NOMO-1 (cell line): ENCODE measurements around the gene ARFGAP3.

Experiments used
- DNase-seq, 2 experiments: peaks; one replicate each; lab custom pipeline; 2025; ENCODE audit not compliant: unreplicated experiment in 2 of 2; lab: John Stamatoyannopoulos, UW

Gene ARFGAP3

GRCh38 chr22:42825796-42826195, 31.3 kb downstream of the ARFGAP3 start:
- DNase-seq, result no peak

- no peak for DNase-seq
Observed at GRCh38 chr22:42821386-42821785, 35.7 kb downstream of the ARFGAP3 start.

DNA sequence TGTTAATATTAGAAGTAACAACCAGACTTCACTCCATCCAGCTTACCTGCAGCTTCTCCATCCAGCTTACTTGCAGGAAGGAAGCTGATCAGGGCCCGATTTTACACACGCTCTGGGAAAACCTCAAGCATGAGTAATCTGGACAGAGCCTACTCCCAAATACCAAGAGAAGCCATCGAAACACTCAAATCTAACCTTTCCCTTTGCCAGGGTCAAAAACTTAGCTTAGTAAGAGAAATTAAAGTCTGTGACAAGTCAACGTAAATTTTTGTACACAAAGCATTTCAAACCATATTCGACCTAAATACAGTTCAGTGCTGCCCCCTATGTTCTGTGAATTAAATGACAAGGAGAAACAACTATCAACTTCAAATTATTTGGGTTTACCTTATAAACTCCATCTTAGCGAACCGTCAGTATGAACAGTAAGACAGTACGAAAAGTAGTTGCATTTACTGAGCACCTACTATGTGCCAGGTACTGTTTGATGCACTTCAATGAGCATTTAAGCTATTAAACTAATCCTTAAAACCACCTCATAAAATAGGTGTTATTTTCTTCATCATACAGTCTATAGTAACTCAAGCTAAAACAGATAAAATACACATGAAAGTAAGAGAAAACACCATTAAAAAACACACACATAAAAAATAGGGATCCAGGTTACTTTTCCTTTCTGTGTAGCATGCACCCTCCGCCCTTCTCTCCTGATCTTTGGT, 36.9 kb downstream of the ARFGAP3 start:
- DNase-seq, result peak in 1 of 2 experiments; percentile 30

DNA sequence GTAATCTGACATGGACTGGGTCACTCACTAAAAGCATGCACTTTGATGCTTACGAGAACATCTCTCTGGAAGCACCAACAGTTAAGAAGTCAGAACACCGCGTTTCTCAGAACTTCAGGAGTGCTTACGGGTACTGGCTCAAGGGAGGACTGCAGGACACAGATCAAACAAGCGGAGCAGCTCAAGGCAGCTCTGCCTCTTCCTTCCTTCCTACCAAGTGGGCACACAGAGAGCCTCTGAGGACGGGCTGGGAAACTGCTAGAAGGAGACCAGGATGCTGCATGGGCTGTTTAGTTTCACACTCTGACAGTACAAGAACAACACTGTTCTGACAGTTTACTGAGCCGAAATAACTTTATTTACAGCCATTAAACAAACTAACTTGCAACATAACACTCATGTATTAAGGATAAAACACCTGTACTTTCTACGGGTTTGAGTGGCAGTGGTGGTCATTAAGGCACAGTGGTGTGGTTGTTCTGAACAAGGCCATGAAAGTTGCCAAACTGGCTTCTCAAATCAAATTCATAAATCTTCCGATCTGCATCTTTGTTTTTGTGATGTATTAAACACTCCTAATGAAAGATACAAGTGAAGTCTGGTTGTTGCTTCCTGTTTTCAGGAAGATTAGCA, 37.5 kb downstream of the ARFGAP3 start:
- no peak for DNase-seq

GRCh38 chr22:42817556-42817955, 39.5 kb downstream of the ARFGAP3 start:
- no peak for DNase-seq

GRCh38 chr22:42816336-42816735, 40.7 kb downstream of the ARFGAP3 start:
- no peak for DNase-seq

DNA sequence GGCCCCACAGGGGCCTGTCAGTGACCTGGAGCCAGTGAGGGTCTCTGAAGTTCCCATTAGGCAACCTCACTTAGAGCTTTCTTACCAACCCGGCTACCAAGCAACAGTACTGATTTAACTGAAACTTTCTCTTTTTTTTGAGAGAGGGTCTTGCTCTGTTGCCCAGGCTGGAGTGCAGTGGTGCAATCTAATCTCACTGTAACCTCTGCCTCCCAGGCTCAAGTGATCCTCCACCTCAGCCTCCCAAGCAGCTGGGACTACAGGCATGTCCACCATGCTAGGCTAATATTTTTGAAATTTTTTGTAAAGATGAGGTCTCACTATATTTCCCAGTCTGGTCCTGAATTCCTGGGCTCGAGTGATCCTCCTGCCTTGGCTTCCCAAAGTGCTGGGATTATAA, 42.5 kb downstream of the ARFGAP3 start:
- no peak for DNase-seq

- no peak for DNase-seq
Observed at GRCh38 chr22:42814215-42814614, 42.9 kb downstream of the ARFGAP3 start.

DNA sequence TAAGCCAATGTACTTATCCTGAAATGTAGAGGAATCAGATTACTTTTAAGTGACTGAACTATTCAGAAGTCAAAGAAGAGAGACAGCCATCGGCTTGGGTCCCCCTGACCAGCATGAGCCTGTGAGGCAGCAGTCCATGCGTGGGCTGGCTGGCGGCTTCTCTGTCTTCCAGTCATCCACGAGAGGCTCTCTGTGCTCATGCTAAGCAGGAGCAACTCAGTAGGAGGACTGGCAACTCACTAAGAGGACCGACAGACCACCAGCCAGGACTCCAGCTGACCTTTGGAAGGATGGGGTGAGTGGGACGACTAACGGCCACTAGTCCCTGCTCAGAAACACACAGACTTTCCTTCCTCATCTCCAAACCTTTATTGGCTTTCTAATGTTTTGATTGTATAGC, 43.6 kb downstream of the ARFGAP3 start:
- no peak for DNase-seq

DNA sequence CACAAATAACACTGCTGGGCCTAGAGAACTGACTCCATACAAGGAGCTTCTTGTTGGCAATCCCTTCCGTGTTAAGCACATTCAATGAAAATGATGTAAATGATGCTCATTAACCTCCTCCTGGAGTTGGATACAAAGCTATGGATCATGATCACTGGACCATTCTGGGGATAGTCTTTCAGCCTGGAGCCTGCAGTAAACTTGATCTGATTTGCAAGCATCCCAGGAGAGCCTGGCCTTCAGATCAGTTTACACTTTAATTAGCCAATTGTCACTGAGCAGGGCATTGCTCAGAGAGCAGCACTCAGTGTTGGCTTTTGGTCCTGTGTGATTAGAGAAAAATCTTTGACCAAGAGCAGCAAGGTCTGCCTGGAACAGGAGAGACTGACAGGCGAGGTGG, 45.6 kb downstream of the ARFGAP3 start:
- no peak for DNase-seq

- no peak for DNase-seq
Observed at GRCh38 chr22:42808521-42808920, 48.6 kb downstream of the ARFGAP3 start.

DNA sequence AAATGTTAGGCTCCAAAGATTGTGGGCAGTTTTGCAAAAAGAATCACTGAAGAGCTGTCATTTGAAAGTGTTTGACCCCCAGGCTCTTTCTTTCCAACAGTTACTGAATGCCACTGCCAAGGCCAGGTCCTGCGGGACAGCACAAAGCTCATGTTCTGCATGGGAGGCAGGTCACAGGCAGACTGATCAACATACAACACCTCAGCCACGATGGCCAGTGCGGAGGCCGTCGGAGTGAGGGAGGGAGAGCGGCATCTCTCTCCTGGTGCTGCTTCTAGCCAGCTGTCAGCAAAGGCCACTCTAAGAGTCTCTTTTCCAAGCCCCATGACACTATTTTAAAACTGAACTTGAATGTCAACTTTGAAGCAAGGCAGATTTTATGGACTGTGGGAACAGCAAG, 49.9 kb downstream of the ARFGAP3 start:
- DNase-seq, result no peak

DNA sequence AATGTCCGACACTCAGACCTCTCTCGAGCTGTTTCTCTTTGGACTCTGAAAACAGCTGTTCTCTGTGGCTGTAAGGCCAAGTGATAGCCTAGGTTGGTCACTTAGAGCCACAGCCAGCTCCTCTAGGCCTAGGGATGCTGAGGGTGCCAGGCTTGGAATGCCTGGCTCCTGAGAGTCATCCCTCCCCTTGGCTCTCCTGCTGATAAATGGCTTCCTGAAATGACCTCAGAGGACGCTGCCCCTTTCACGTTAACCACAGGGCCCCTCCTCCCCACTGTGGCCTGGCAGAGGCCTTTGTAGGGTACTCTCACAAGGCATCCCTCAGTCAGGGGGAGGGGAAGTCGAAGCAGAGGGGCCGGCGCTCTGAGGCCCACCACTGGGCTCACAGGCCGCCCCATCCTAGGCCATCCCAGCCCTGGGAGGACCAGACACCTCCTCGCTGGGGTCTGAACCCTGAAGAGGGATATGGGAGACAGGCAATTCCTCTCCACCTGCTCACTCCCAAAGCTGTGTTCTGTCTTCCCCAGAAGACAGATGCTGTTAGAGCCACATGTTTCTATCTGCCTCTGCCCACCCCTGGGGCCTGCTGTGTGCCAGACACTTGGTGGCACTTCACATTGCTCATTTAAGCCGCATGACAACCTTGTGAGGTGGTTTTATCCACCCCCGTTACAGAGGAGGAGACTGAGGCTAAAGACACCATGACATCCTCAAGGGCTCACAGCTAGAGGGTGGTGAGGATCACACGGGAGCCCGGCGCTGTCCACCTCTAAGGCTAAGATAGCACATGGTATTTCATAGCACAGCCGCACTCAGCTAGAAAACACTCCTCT, 50.9 kb downstream of the ARFGAP3 start:
- no peak for DNase-seq

DNA sequence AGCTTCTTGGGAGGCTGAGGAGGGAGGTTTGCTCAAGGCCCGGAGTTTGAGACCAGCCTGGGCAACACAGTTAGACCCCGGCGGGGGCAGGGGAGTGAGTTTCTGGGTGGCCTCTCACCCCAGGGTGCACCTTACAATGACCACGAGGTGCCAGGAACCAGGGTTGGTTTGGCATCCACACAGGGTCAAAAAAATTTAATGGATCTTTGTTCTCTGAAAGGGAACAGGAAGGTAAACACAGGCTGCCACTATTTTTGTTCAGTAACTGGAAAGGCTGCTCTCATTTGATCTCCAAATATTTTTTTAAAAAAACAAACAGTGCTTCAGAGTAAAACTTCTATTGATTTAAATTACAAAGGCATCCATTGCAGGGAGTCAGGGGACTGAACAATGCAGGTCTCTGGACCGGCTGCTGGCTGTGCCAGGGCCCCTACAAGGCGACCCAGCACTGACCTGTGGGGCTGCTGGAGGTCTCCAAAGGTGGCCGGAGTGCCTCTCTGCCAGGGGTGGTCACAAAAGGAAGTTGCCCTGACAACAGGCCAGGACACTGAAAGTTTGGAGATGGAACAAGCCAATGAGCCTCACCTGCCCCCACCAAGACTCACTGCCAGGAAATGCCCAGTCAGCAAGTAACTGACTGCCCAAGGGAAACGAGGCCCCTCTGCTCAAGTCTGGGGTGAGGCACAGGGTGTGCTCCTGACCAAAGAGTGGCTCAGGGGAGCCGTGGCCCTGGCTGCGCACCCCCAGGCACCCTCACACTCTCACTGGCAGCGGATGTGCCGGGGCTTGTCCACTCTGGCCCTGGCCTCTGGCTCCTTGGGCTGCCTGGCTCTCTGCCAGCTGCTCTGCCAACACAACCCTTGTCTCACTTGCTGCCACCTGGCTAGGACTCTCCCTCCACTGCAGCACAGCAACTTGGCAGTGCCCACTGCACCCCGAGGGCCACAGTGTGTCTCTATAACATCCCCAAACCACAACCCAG, 51.8 kb downstream of the ARFGAP3 start:
- DNase-seq, result no peak

- DNase-seq, result no peak
Observed at GRCh38 chr22:42803389-42803788, 53.7 kb downstream of the ARFGAP3 start.

- no peak for DNase-seq
Observed at GRCh38 chr22:42801252-42802080, 55.6 kb downstream of the ARFGAP3 start.

DNA sequence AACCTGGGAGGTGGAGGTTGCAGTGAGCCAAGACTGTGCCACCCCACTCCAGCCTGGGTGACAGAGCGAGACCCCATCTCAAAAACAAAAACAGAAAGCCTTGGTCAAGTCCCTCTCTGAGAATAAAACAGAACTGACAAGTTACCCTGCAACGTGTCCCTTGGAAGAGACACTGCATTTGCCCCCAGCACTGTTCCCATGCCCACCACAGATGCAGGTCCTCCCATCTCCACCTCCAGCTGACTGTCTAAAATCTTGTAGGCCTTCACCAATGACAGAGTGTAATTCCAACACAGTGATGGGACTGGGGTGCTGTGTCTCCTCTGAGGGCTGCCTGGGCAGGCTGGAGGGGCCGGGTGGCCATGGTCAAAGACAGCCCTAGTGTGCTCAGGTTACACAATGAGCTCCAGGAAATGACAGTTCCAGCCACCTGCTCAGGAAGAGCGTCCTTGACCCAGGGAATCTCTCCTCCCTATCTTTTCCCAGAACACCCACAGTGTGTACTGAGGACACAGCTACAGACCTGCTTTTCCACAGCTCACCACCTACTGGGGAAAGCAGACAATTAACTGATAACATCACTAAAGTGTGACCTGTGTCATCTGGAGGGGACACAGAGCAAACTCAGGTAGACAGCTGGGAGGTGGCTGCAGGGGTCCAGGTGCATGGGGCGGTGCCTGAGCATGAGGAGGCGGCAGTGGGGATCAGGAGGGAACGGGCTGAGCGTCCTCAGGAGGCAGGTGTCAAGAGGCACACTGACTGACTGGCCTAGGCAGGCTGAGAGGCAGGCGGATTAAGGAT, 56.4 kb downstream of the ARFGAP3 start:
- DNase-seq, result no peak

DNA sequence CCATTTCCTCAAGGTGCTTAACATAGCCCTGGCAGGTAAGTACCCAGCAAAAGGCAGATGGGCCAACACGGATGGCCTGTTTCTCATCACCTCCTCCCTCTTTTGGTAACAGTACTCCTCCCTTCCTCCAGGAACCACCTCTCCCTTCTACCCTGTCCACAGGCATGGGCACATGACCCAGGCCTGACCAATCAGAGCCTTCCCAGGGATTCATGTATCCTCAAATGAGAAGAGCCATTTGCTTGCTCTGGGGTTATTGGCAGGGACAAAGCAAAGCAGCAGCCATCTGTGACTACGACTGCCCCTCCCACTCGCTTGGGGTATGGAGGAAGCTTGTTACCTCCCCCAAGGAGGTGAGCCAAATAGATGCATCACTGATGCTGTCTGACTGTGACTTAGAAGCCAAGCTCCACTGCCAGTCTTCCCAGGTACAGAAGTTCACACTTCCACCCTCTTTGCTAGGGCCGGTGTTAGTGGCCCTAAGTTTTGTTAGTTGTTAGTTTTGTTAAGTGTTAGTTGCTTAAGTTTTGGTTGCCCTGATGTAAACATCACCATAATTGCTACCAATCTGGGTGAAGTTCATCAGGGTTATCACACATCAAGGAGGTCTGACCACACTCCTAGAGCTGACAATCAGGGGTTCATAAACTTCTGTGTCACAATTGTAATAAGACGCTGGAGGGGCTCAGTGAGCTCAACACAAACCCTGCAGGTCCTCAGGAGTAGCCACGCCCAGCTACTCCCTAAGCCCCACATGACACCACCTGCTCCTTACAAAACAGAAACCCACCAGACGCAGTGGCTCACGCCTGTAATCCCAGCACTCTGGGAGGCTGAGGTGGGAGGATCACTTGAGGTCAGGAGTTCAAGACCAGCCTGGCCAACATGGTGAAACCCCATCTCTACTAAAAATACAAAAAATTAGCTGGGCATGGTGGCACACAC, 57.3 kb downstream of the ARFGAP3 start:
- no peak for DNase-seq
